ENCODE measurements around the gene MKLN1.

The MKLN1 gene

GRCh38 chr7:131471250-131472004, 143.8 kb downstream of the MKLN1 start:
- DNase-seq = peak; percentile 5

GRCh38 chr7:131476740-131477139, 149.1 kb downstream of the MKLN1 start:
- DNase-seq = no peak

- DNase-seq = no peak
These were observed 153.0 kb downstream of the MKLN1 start for GRCh38 chr7:131480384-131481315.

- DNase-seq = no peak
These were observed 155.1 kb downstream of the MKLN1 start for GRCh38 chr7:131482800-131483199.

- no peak for DNase-seq
These were observed 155.9 kb downstream of the MKLN1 start for GRCh38 chr7:131483586-131483985.

- DNase-seq = no peak
These were observed 158.7 kb downstream of the MKLN1 start for GRCh38 chr7:131486346-131486745.

- no peak for DNase-seq
These were observed 159.5 kb downstream of the MKLN1 start for GRCh38 chr7:131487217-131487616.

- no peak for DNase-seq
These were observed 160.7 kb downstream of the MKLN1 start for GRCh38 chr7:131488361-131488760.

- DNase-seq = no peak
These were observed 161.5 kb downstream of the MKLN1 start for GRCh38 chr7:131489196-131489595.

- DNase-seq = no peak
These were observed 162.2 kb downstream of the MKLN1 start for GRCh38 chr7:131489881-131490280.

- no peak for DNase-seq
These were observed 165.4 kb downstream of the MKLN1 start for GRCh38 chr7:131493081-131493480.

GRCh38 chr7:131493581-131493980, 165.9 kb downstream of the MKLN1 start:
- no peak for DNase-seq

GRCh38 chr7:131494182-131494581, 166.5 kb downstream of the MKLN1 start:
- no peak for DNase-seq

GRCh38 chr7:131495669-131496498, 168.2 kb downstream of the MKLN1 start:
- DNase-seq = no peak

GRCh38 chr7:131497454-131497853, 169.8 kb downstream of the MKLN1 start:
- DNase-seq = no peak

- DNase-seq = no peak
These were observed 170.7 kb downstream of the MKLN1 start for GRCh38 chr7:131498237-131498885.

GRCh38 chr7:131499801-131500200, 172.1 kb downstream of the MKLN1 start:
- DNase-seq = no peak

GRCh38 chr7:131500357-131500756, 172.7 kb downstream of the MKLN1 start:
- DNase-seq = no peak

GRCh38 chr7:131501422-131501821, 173.7 kb downstream of the MKLN1 start:
- no peak for DNase-seq

- DNase-seq = no peak
These were observed 174.4 kb downstream of the MKLN1 start for GRCh38 chr7:131501930-131502685.

- peak; percentile 10 for DNase-seq
These were observed 175.3 kb downstream of the MKLN1 start for GRCh38 chr7:131502810-131503508.

All from DMS153 (cell line).